H1 (cell line): ENCODE results near the gene ARPIN. TPM values are rescaled to one million over a fixed set of nuclear protein-coding genes. Genes with fewer than 3 reads are reported as not detected.

Experiments used
- CTCF ChIA-PET: fragments of 300-600 bp; sonication (Branson Sonifier 250); formaldehyde crosslinking; loops from one replicate; lab custom pipeline; 2021; ENCODE audit not compliant: partially characterized antibody; lab: Charles Lee
- POLR2A ChIA-PET: fragments of 300-600 bp; sonication (Branson Sonifier 250); formaldehyde crosslinking; loops from one replicate; lab custom pipeline; 2021; ENCODE audit warnings: inconsistent platforms; ENCODE audit not compliant: partially characterized antibody; lab: Charles Lee
- DNase-seq, 2 experiments: peaks; one replicate each; pipeline versions ENCODE4 v3.0.0 to v3.0.0-alpha.2; 2010 to 2022; ENCODE audit warnings: low spot score in 2 of 2, low read depth in 1 of 2, mixed read lengths in 1 of 2
- FAIRE-seq: peaks from 2 replicates; lab custom pipeline; 2011; peaks lifted over from hg19 to GRCh38; lab: Jason Lieb, UNC
- H2AFZ ChIP-seq: 2 replicates; pipeline ENCODE4 v1.8.1; 2012; ENCODE audit warnings: low read length, inconsistent platforms
- H2AK5ac ChIP-seq: 2 replicates; pipeline ENCODE4 v1.6.1; 2013; ENCODE audit warnings: low read depth, low read length
- H2BK120ac ChIP-seq: replicated peaks from 2 replicates; pipeline ENCODE3; 2013; ENCODE audit warnings: low read depth, low read length, inconsistent platforms
- H2BK12ac ChIP-seq: 2 replicates; pipeline ENCODE4 v1.6.1; 2013; ENCODE audit warnings: low read depth, low read length
- H2BK15ac ChIP-seq: 2 replicates; pipeline ENCODE4 v1.6.1; 2013; ENCODE audit warnings: low read length
- H2BK20ac ChIP-seq: 2 replicates; pipeline ENCODE4 v1.6.1; 2013; ENCODE audit warnings: low read length
- H2BK5ac ChIP-seq: 2 replicates; pipeline ENCODE4 v1.6.1; 2013; ENCODE audit warnings: low read depth, low read length
- H3K14ac ChIP-seq: 2 replicates; pipeline ENCODE4 v1.6.1; 2013; ENCODE audit warnings: inconsistent platforms; ENCODE audit not compliant: insufficient read length
- H3K18ac ChIP-seq: 2 replicates; pipeline ENCODE4 v1.6.1; 2013; ENCODE audit warnings: low read length; ENCODE audit errors: extremely low read depth
- H3K23ac ChIP-seq: 2 replicates; pipeline ENCODE4 v1.6.1; 2013; ENCODE audit warnings: inconsistent platforms; ENCODE audit not compliant: insufficient read length
- H3K23me2 ChIP-seq: 2 replicates; pipeline ENCODE4 v1.6.1; 2013; ENCODE audit warnings: low read depth, low read length
- H3K27ac ChIP-seq: 2 replicates; pipeline ENCODE4 v1.6.1; 2011; ENCODE audit warnings: low read depth, low read length, inconsistent platforms
- H3K27me3 ChIP-seq, 4 experiments: replicated peaks in 1 of 4; 1 replicate in 1 of 4; 2 replicates in 3 of 4; pipeline versions ENCODE4 v1.6.1 to v1.8.1; 2011 to 2013; ENCODE audit warnings: low read length in 3 of 4, mild to moderate bottlenecking in 3 of 4, inconsistent platforms in 2 of 4, mixed read lengths in 2 of 4, moderate library complexity in 1 of 4; ENCODE audit not compliant: control insufficient read depth in 3 of 4, insufficient read depth in 3 of 4; ENCODE audit errors: extremely low read depth in 1 of 4
- H3K36me3 ChIP-seq, 4 experiments: 2 replicates each; pipeline versions ENCODE4 v1.6.1 to v1.8.1; 2011 to 2013; ENCODE audit warnings: mild to moderate bottlenecking in 4 of 4, low read length in 3 of 4, moderate library complexity in 2 of 4, control low read depth in 1 of 4, inconsistent platforms in 1 of 4; ENCODE audit not compliant: insufficient read depth in 4 of 4, control insufficient read depth in 2 of 4
- H3K4ac ChIP-seq: replicated peaks from 2 replicates; pipeline ENCODE3; 2013; ENCODE audit warnings: low read length, low read depth, mixed read lengths, inconsistent platforms; ENCODE audit not compliant: insufficient read length
- H3K4me1 ChIP-seq, 4 experiments: replicated peaks in 1 of 4; 1 replicate in 1 of 4; 2 replicates in 3 of 4; pipeline versions ENCODE4 v1.6.1 to v1.8.1; 2011 to 2013; ENCODE audit warnings: low read length in 3 of 4, inconsistent platforms in 2 of 4, mixed read lengths in 1 of 4; ENCODE audit not compliant: insufficient read depth in 4 of 4, control insufficient read depth in 3 of 4
- H3K4me2 ChIP-seq, 2 experiments: 2 replicates each; pipeline versions ENCODE4 v1.6.1 to v1.8.1; 2011 to 2013; ENCODE audit warnings: low read depth in 2 of 2, low read length in 2 of 2, control low read depth in 1 of 2, inconsistent platforms in 1 of 2, mild to moderate bottlenecking in 1 of 2; ENCODE audit not compliant: insufficient read depth in 1 of 2
- H3K4me3 ChIP-seq, 4 experiments: fragments of 200-600, 300-600 bp in 1 of 4; sonication (generic), shearing (Covaris generic), sonication (Bioruptor Twin) in 1 of 4; 2 replicates each; pipeline versions ENCODE4 v1.5.1 to v1.8.1; 2011 to 2016; ENCODE audit warnings: low read length in 4 of 4, low read depth in 3 of 4, control low read depth in 2 of 4, inconsistent platforms in 2 of 4, mild to moderate bottlenecking in 2 of 4, mixed read lengths in 1 of 4, moderate library complexity in 1 of 4; ENCODE audit not compliant: insufficient read depth in 2 of 4; ENCODE audit errors: extremely low read depth in 1 of 4
- H3K56ac ChIP-seq: replicated peaks from 2 replicates; pipeline ENCODE3; 2013; ENCODE audit warnings: low read depth, mild to moderate bottlenecking, mixed read lengths, low read length, inconsistent platforms; ENCODE audit not compliant: insufficient read length
- H3K79me1 ChIP-seq: 2 replicates; pipeline ENCODE4 v1.6.1; 2013; ENCODE audit warnings: low read depth, low read length, control low read depth
- H3K79me2 ChIP-seq, 2 experiments: 2 replicates each; pipeline versions ENCODE4 v1.6.1 to v1.8.1; 2012 to 2013; ENCODE audit warnings: low read length in 2 of 2, mild to moderate bottlenecking in 2 of 2, inconsistent platforms in 1 of 2; ENCODE audit not compliant: insufficient read depth in 2 of 2, control insufficient read depth in 1 of 2
- H3K9ac ChIP-seq, 4 experiments: replicated peaks in 1 of 4; 1 replicate in 1 of 4; 2 replicates in 3 of 4; pipeline versions ENCODE4 v1.6.1 to v1.8.1; 2011 to 2013; ENCODE audit warnings: low read depth in 3 of 4, low read length in 3 of 4, control low read depth in 2 of 4, mild to moderate bottlenecking in 2 of 4, moderate library complexity in 2 of 4, inconsistent platforms in 1 of 4; ENCODE audit errors: extremely low read depth in 1 of 4
- H3K9me3 ChIP-seq, 2 experiments: 2 replicates each; pipeline versions ENCODE4 v1.6.1 to v1.8.1; 2012 to 2013; ENCODE audit warnings: mild to moderate bottlenecking in 2 of 2, moderate library complexity in 2 of 2, control low read depth in 1 of 2, inconsistent platforms in 1 of 2, low read depth in 1 of 2, low read length in 1 of 2, mixed read lengths in 1 of 2; ENCODE audit not compliant: insufficient read depth in 2 of 2
- H4K20me1 ChIP-seq, 2 experiments: replicated peaks in 1 of 2; 2 replicates each; pipeline versions ENCODE3 to v1.8.1; 2011 to 2013; ENCODE audit warnings: inconsistent platforms in 2 of 2, low read length in 2 of 2, mild to moderate bottlenecking in 1 of 2; ENCODE audit not compliant: insufficient read depth in 2 of 2, control insufficient read depth in 1 of 2
- H4K5ac ChIP-seq: 2 replicates; pipeline ENCODE4 v1.6.1; 2013; ENCODE audit warnings: low read length, low read depth, mixed read lengths, inconsistent platforms; ENCODE audit not compliant: insufficient read length
- H4K8ac ChIP-seq: 2 replicates; pipeline ENCODE4 v1.8.0; 2013; ENCODE audit warnings: mild to moderate bottlenecking, moderate library complexity, low read length, inconsistent platforms; ENCODE audit not compliant: insufficient read depth; ENCODE audit errors: extremely low read depth
- H4K91ac ChIP-seq: replicated peaks from 2 replicates; pipeline ENCODE3; 2013; ENCODE audit warnings: low read length, mixed read lengths, inconsistent platforms; ENCODE audit not compliant: insufficient read length
- ATF2 ChIP-seq: IDR thresholded peaks from 2 replicates; pipeline ENCODE4 v1.6.1; 2012; ENCODE audit warnings: low read length, inconsistent platforms
- BRCA1 ChIP-seq: IDR thresholded peaks from 2 replicates; pipeline ENCODE4 v1.6.1; 2012; ENCODE audit warnings: low read depth, low read length, improper control_type of control experiment
- CTBP2 ChIP-seq: IDR thresholded peaks from 2 replicates; pipeline ENCODE4 v1.7.0; 2011; ENCODE audit warnings: borderline replicate concordance, mild to moderate bottlenecking, moderate library complexity, mixed read lengths, low read length; ENCODE audit not compliant: insufficient read depth, insufficient read length
- CTCF ChIP-seq, 3 experiments: IDR thresholded peaks; 1 replicate in 2 of 3; 2 replicates in 1 of 3; pipeline versions ENCODE4 v1.5.1 to v1.6.1; 2011; ENCODE audit warnings: low read length in 3 of 3, mild to moderate bottlenecking in 3 of 3, inconsistent platforms in 2 of 3, low read depth in 1 of 3, moderate library complexity in 1 of 3; ENCODE audit not compliant: insufficient read depth in 1 of 3; ENCODE audit errors: control extremely low read depth in 1 of 3
- EZH2 ChIP-seq: fragments of 200-600 bp; sonication (generic); IDR thresholded peaks from 2 replicates; pipeline ENCODE4 v1.7.1; 2012; ENCODE audit warnings: low read depth, mild to moderate bottlenecking, moderate library complexity, low read length, inconsistent platforms; ENCODE audit not compliant: severe bottlenecking
- KDM5A ChIP-seq: fragments of 200-600 bp; IDR thresholded peaks from 2 replicates; pipeline ENCODE4 v1.7.1; 2012; ENCODE audit warnings: mild to moderate bottlenecking, low read length, inconsistent platforms, mixed read lengths
- RFX5 ChIP-seq: IDR thresholded peaks from 2 replicates; pipeline ENCODE4 v1.6.1; 2011; ENCODE audit warnings: low read depth, low read length, improper control_type of control experiment, borderline replicate concordance
- RXRA ChIP-seq: IDR thresholded peaks from 2 replicates; pipeline ENCODE4 v1.6.1; 2011; ENCODE audit warnings: low read depth, mild to moderate bottlenecking, low read length, moderate library complexity; ENCODE audit not compliant: insufficient read depth
- SIX5 ChIP-seq: IDR thresholded peaks from 2 replicates; pipeline ENCODE4 v1.6.1; 2011; ENCODE audit warnings: mild to moderate bottlenecking, low read depth, low read length
- SP4 ChIP-seq: IDR thresholded peaks from 2 replicates; pipeline ENCODE4 v1.6.1; 2012; ENCODE audit warnings: low read length, inconsistent platforms
- WGBS, 2 experiments: shearing (Covaris generic) in 1 of 2; methylation state at CpG; one replicate each; pipeline versions ENCODE4 v1.1.6 to v1.1.7; 2013 to 2015; ENCODE audit warnings: low lambda C conversion rate in 2 of 2, mixed read lengths in 2 of 2, inconsistent platforms in 1 of 2, low coverage in 1 of 2, missing lambda C conversion rate in 1 of 2; ENCODE audit not compliant: insufficient replicate concordance in 2 of 2, insufficient coverage in 1 of 2, insufficient read length in 1 of 2; ENCODE audit errors: extremely low coverage in 1 of 2, missing lambda C conversion rate in 1 of 2; 5-methylcytosine and 5-hydroxymethylcytosine counted together
- polyA plus RNA-seq, 7 experiments: library from polyadenylated mRNA; depleted of rRNA in 3 of 7; stranded (reverse) in 5 of 7; unstranded in 2 of 7; fragments of >200 nt in 5 of 7; fragments of 200-250 nt in 2 of 7; gene quantifications; 1 replicate in 5 of 7; 2 replicates in 1 of 7; 4 replicates in 1 of 7; pipeline versions ENCODE4 v1.2.1 to v1.2.3, GENCODE V29; 2011 to 2013; ENCODE audit warnings: missing spikeins in 2 of 7, mixed read lengths in 2 of 7
- total RNA-seq: library from RNA; stranded (reverse); fragmentation: NEBNext Ultra II Directional; extraction: Animal tissue kit (Norgen Biotek cat#: 25700); gene quantifications from 2 replicates; pipeline ENCODE4 v1.2.1, GENCODE V29; 2021

The ARPIN gene
- total and polyA plus RNA-seq, 2 of the 8 experiments (the other 6 are each of a cell fraction or from before 2014, with no cell fraction given): 3.1 to 3.9 TPM

GRCh38 chr15:89880727-89881126 is 32.0 kb downstream of the ARPIN start:
- no peak overlapping the region for H3K27ac ChIP-seq
- H3K9me3 ChIP-seq: no peaks in the 10 kb centered on the region
- no peaks in the 10 kb centered on the region for H4K20me1 ChIP-seq
- H2BK12ac ChIP-seq: no peak overlapping the region
- DNase-seq: no peak
- no peak overlapping the region for H3K14ac ChIP-seq
- no peak overlapping the region for H2BK15ac ChIP-seq
- no peak overlapping the region for H4K91ac ChIP-seq
- CTCF ChIA-PET: interaction anchor here (1.0 to 1.4 kb wide), 2 partner anchors 91 to 128 kb away, joined by 3 to 4 read pairs; no protein-coding TSS in a partner anchor
- no peak overlapping the region for H3K4ac ChIP-seq
- H3K9ac ChIP-seq: no peak overlapping the region
- H2AK5ac ChIP-seq: no peak overlapping the region
- H3K56ac ChIP-seq: no peak overlapping the region
- no peak overlapping the region for H3K4me2 ChIP-seq
- POLR2A ChIA-PET: no interaction called here
- H2BK20ac ChIP-seq: no peak overlapping the region
- no peak overlapping the region for H2AFZ ChIP-seq
- no peaks in the 10 kb centered on the region for H3K4me1 ChIP-seq
- no peak overlapping the region for H3K4me3 ChIP-seq
- no peaks in the 10 kb centered on the region for H3K79me2 ChIP-seq
- H3K36me3 ChIP-seq: peaks cover 0 to 13% (median 4%) of the 10 kb centered on the region in 4 experiments; a peak in 4 of 8 replicates
- H3K23me2 ChIP-seq: no peaks in the 10 kb centered on the region
- H4K8ac ChIP-seq: no peak overlapping the region
- no peak overlapping the region for H2BK120ac ChIP-seq
- no peaks in the 10 kb centered on the region for H3K79me1 ChIP-seq
- no peak for FAIRE-seq
- H3K23ac ChIP-seq: no peak overlapping the region
- H4K5ac ChIP-seq: no peak overlapping the region
- WGBS, 2 experiments: 82% methylated on average over 1 of the region's 1 CpG; no CpG with 5 or more reads in 1 of the 2 experiments
- H3K18ac ChIP-seq: no peak overlapping the region
- no peak overlapping the region for H2BK5ac ChIP-seq
- no peaks in the 10 kb centered on the region for H3K27me3 ChIP-seq
- TF ChIP-seq ATF2 (no peak), SP4 (no peak), RFX5 (no peak), BRCA1 (no peak), CTBP2 (no peak), SIX5 (no peak), EZH2 (no peak), RXRA (no peak), KDM5A (no peak), CTCF (IDR thresholded peaks at IDR 0.05; ENCODE audit: control extremely low read depth in 1 of 3, insufficient read depth in 1 of 3, low read depth in 1 of 3, low read length in 3 of 3) (no peak)
